ENCODE results near the gene GABRR1. TPM values are rescaled to one million over a fixed set of nuclear protein-coding genes. Genes with fewer than 3 reads are reported as not detected.

Gene GABRR1
- polyA plus RNA-seq, 3 donors: not detected

GRCh38 chr6:89221971-89222711 is 5.0 kb upstream of the GABRR1 start:
- 47 to 58% (median 54%) methylated on average over 7 of the region's 7 CpGs for WGBS, 3 donors
- no peak overlapping the region for H3K27ac ChIP-seq (ENCODE audit: low read depth, low read length)

GRCh38 chr6:89221129-89221528 is 4.0 kb upstream of the GABRR1 start:
- 73 to 82% (median 80%) methylated on average over 3 of the region's 3 CpGs for WGBS, 3 donors
- H3K27ac ChIP-seq (ENCODE audit: low read depth, low read length): no peak overlapping the region

GRCh38 chr6:89216411-89216810 is 747 bp downstream of the GABRR1 start:
- no peak overlapping the region for H3K27ac ChIP-seq (ENCODE audit: low read depth, low read length)
- WGBS, 3 donors: 68 to 88% (median 76%) methylated on average over 4 of the region's 4 CpGs

GRCh38 chr6:89215391-89215790 is 1.8 kb downstream of the GABRR1 start:
- no peak overlapping the region for H3K27ac ChIP-seq (ENCODE audit: low read depth, low read length)

- no peak overlapping the region for H3K27ac ChIP-seq (ENCODE audit: low read depth, low read length)
Measured at GRCh38 chr6:89214197-89214596, 3.0 kb downstream of the GABRR1 start.

- WGBS, 3 donors: 55 to 70% (median 61%) methylated on average over 5 of the region's 5 CpGs
- no peak overlapping the region for H3K27ac ChIP-seq (ENCODE audit: low read depth, low read length)
Measured at GRCh38 chr6:89212472-89212871, 4.7 kb downstream of the GABRR1 start.

- 88 to 95% (median 93%) methylated on average over 6 of the region's 6 CpGs for WGBS, 3 donors
- H3K27ac ChIP-seq (ENCODE audit: low read depth, low read length): no peak overlapping the region
Measured at GRCh38 chr6:89209457-89209856, 7.7 kb downstream of the GABRR1 start.

GRCh38 chr6:89208551-89208950 is 8.6 kb downstream of the GABRR1 start:
- 60 to 74% (median 74%) methylated on average over 4 of the region's 4 CpGs for WGBS, 3 donors
- no peak overlapping the region for H3K27ac ChIP-seq (ENCODE audit: low read depth, low read length)

GRCh38 chr6:89205819-89206218 is 11.3 kb downstream of the GABRR1 start:
- WGBS, 3 donors: 56 to 86% (median 69%) methylated on average over 4 of the region's 4 CpGs
- H3K27ac ChIP-seq (ENCODE audit: low read depth, low read length): no peak overlapping the region

- WGBS, 3 donors: 89 to 90% (median 89%) methylated on average over 11 of the region's 11 CpGs
Measured at GRCh38 chr6:89204096-89204495, 13.1 kb downstream of the GABRR1 start.

GRCh38 chr6:89200706-89201215 is 16.4 kb downstream of the GABRR1 start:
- H3K27ac ChIP-seq (ENCODE audit: low read depth, low read length): no peak overlapping the region
- WGBS, 3 donors: 85 to 89% (median 86%) methylated on average over 7 of the region's 7 CpGs

More at GRCh38 chr6:89204096-89204495, 13.1 kb downstream of the GABRR1 start:
- no peak overlapping the region for H3K27ac ChIP-seq (ENCODE audit: low read depth, low read length)

GRCh38 chr6:89199579-89199978 is 17.6 kb downstream of the GABRR1 start:
- WGBS, 3 donors: 72 to 85% (median 75%) methylated on average over 2 of the region's 2 CpGs

GRCh38 chr6:89198235-89198634 is 18.9 kb downstream of the GABRR1 start:
- 66 to 72% (median 70%) methylated on average over 7 of the region's 7 CpGs for WGBS, 3 donors
- H3K27ac ChIP-seq (ENCODE audit: low read depth, low read length): no peak overlapping the region

More at GRCh38 chr6:89199579-89199978, 17.6 kb downstream of the GABRR1 start:
- no peak overlapping the region for H3K27ac ChIP-seq (ENCODE audit: low read depth, low read length)

GRCh38 chr6:89197141-89197540 is 20.0 kb downstream of the GABRR1 start:
- no peak overlapping the region for H3K27ac ChIP-seq (ENCODE audit: low read depth, low read length)
- 63 to 74% (median 72%) methylated on average over 4 of the region's 4 CpGs for WGBS, 3 donors

- no peak overlapping the region for H3K27ac ChIP-seq (ENCODE audit: low read depth, low read length)
- WGBS, 3 donors: 89 to 100% (median 97%) methylated on average over 1 of the region's 1 CpG
Measured at GRCh38 chr6:89194559-89194958, 22.6 kb downstream of the GABRR1 start.

- no peak overlapping the region for H3K27ac ChIP-seq (ENCODE audit: low read depth, low read length)
- 73 to 82% (median 74%) methylated on average over 5 of the region's 5 CpGs for WGBS, 3 donors
Measured at GRCh38 chr6:89190741-89191140, 26.4 kb downstream of the GABRR1 start.

- H3K27ac ChIP-seq (ENCODE audit: low read depth, low read length): no peak overlapping the region
- 94 to 98% (median 96%) methylated on average over 5 of the region's 5 CpGs for WGBS, 3 donors
Measured at GRCh38 chr6:89187504-89187903, 29.7 kb downstream of the GABRR1 start.

GRCh38 chr6:89186762-89187161 is 30.4 kb downstream of the GABRR1 start:
- H3K27ac ChIP-seq (ENCODE audit: low read depth, low read length): no peak overlapping the region
- 96 to 100% (median 97%) methylated on average over 2 of the region's 2 CpGs for WGBS, 3 donors

GRCh38 chr6:89184344-89184743 is 32.8 kb downstream of the GABRR1 start:
- WGBS, 3 donors: 61 to 77% (median 77%) methylated on average over 9 of the region's 9 CpGs
- no peak overlapping the region for H3K27ac ChIP-seq (ENCODE audit: low read depth, low read length)

- H3K27ac ChIP-seq (ENCODE audit: low read depth, low read length): no peak overlapping the region
- 48 to 50% (median 49%) methylated on average over 2 of the region's 2 CpGs for WGBS, 3 donors
Measured at GRCh38 chr6:89183294-89183693, 33.9 kb downstream of the GABRR1 start.
